GM12801 (cell line): ENCODE data around the gene OSBPL5.

ENCODE experiments used
- TF ChIP-seq, protein P1 (sequence below): IDR thresholded peaks from one replicate; pipeline ENCODE4 v1.5.1; 2011; ENCODE audit warnings: control low read depth; ENCODE audit not compliant: insufficient read length; ENCODE audit errors: extremely low read depth

Gene OSBPL5

GRCh38 chr11:3081386-3081751 lies 83.7 kb downstream of the OSBPL5 start:
- TF ChIP-seq, protein P1, sequence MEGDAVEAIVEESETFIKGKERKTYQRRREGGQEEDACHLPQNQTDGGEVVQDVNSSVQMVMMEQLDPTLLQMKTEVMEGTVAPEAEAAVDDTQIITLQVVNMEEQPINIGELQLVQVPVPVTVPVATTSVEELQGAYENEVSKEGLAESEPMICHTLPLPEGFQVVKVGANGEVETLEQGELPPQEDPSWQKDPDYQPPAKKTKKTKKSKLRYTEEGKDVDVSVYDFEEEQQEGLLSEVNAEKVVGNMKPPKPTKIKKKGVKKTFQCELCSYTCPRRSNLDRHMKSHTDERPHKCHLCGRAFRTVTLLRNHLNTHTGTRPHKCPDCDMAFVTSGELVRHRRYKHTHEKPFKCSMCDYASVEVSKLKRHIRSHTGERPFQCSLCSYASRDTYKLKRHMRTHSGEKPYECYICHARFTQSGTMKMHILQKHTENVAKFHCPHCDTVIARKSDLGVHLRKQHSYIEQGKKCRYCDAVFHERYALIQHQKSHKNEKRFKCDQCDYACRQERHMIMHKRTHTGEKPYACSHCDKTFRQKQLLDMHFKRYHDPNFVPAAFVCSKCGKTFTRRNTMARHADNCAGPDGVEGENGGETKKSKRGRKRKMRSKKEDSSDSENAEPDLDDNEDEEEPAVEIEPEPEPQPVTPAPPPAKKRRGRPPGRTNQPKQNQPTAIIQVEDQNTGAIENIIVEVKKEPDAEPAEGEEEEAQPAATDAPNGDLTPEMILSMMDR = no peak

DNA sequence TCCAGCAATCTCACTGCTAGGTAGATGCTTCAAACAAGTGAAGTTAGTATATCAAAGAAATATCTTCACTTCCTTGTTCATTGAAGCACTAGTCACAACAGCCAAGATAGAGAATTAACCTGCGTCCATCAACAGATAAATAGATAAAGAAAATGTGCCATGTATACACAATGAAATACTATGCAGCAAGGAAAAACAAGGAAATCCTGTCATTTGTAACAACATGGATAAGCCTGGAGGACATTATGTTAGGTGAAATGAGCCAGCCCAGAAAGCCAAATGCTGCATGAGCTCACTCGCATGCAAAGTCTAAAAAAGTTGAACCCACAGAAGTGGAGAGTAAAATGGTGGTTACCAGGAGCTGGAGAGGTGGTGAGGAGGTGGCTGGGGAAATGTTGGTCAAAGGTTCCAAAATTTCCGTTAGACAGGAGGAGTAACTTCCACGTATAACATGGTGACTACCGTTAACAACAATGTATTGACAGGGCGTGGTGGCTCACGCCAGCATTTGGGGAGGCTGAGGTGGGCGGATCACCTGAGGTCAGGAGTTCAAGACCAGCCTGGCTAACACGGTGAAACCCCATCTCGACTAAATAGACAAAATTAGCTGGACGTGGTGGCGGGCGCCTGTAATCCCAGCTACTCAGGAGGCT lies 84.3 kb downstream of the OSBPL5 start:
- TF ChIP-seq, protein P1 = no peak

- TF ChIP-seq, protein P1 = no peak
Observed at GRCh38 chr11:3080104-3080503, 85.0 kb downstream of the OSBPL5 start.

DNA sequence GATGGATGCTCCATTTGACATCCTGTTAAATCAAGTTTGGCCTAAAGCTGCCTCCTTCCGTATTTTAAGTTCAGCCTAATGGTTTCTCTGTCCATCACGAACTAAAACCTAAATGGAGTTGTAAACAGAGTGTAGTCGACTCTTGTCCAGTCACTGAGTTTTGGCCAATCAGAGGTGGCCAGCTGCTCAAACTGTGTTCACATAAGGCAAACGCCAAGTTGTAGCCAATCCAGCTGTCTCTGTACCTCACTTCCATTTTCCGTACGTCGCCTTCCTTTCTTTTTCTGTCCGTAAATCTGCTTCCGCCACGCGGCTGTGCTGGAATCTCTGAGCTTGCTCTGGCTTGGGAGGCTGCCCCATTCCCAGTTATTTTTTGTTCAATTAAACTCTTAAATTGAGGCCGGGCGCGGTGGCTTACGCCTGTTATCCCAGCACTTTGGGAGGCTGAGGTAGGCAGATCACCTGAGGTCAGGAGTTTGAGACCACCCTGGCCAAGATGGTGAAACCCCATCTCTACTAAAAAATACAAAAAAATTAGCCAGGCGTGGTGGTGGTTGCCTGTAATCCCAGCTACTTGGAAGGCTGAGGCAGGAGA lies 87.2 kb downstream of the OSBPL5 start:
- TF ChIP-seq, protein P1 = no peak

- TF ChIP-seq, protein P1 = no peak
Observed at GRCh38 chr11:3077189-3077836, 87.8 kb downstream of the OSBPL5 start.

DNA sequence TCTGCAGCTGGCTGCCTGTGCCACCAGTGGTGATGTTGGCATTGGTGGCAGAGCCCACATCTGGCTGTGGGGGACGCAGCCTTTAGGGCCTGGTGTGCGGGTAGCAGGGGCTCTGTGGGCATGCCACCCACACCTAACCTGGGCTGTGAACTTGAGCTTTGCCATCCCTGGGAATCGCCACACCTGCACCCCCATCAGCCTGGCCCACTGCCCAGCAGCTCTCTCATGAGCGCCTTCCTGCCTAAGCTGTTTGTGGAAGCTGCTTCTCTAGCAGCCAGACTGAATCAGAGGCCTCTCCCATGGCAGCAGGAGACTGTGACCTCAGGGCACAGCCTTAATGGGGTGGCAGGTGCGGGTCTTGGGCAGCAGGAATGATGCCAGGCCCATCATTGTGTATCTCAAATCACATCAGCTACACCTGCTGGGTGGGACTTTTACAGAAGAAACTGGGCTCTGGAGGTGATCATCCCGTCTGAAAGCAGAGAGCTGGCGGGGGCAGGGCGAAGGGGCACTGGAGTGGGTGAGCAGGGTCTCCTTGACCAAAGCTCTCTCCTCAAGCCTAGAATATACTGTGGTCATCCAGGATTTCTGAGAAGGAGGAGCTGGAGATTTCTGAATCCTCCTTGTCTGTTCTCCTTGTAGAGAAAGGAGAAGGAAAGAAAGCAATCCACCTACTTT lies 90.1 kb downstream of the OSBPL5 start:
- TF ChIP-seq, protein P1 = no peak

DNA sequence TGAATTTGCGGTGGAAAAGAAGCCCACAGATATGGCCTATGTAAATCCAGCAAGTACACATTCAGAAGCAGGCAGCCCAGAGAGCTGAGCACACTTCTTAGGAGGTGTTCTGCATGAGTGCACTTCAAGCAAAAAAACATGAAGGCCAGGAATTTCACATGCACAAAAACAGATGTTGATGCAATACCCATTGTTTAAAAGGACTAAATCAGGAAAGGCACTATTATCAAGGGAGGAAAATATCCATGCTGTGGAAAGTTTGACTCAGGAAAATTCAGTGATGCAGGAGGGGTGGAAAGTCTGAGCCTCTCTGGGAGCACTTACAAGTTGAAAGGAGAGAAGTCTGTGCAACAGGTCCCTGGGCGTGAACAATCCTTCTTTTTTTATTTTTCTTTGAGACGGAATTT lies 92.1 kb downstream of the OSBPL5 start:
- TF ChIP-seq, protein P1 = no peak
